ENCODE data around the gene C1orf21. TPM values are rescaled to one million over a fixed set of nuclear protein-coding genes. Genes with fewer than 3 reads are reported as not detected.

C1orf21 gene
- total RNA-seq, 4 donors from 2014 or later = 106 to 206 (median 154) TPM

DNA sequence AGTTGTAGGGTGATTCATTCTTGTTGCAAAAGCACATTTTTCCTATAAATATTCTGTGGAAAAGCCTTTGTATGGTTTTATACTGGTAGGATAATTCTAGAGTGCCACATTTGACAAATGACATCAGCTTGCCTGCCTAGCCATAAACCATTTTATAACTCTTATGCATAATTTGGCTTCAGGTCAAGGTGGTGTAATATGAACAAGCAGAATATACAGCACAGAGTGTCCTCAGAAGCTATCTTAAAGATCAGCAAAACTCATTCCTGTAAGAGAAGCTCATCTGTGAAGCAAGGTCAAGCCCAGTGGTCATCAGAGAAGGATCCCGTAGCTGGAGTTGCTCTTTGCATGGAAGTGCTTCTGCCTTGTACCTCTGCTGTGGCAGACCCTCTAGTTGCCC is 24.0 kb upstream of the C1orf21 start:
- peak; percentile 44 to 51 for DNase-seq
- in situ Hi-C loops (cut with MboI; ENCODE audit: low sequenced_read_pairs in 4 of 4) (loop anchor here in 1 of 4 donors (10.0 kb wide), 1 partner anchor 302 kb away; no protein-coding TSS in a partner anchor), intact Hi-C loops (cut with DNase I; ENCODE audit: low total_unique reads) (loop anchor here (5.0 kb wide), 1 partner anchor 66 kb away; no protein-coding TSS in a partner anchor)
- Histone ChIP-seq H3K27me3 (no peaks in the 10 kb centered on the region), H3K4me3 (no peak overlapping the region), H3K27ac (peak overlapping the region; percentile 66 to 85 (median 78)), H3K9me3 (no peaks in the 10 kb centered on the region), H3K4me1 (peaks cover 13 to 39% of the 10 kb centered on the region in 2 donors), H3K36me3 (no peaks in the 10 kb centered on the region)
- peak; percentile 92 to 95 for ATAC-seq
- TF ChIP-seq POLR2A (IDR thresholded peaks at IDR 0.05) = no peak
- TF ChIP-seq, protein P1, sequence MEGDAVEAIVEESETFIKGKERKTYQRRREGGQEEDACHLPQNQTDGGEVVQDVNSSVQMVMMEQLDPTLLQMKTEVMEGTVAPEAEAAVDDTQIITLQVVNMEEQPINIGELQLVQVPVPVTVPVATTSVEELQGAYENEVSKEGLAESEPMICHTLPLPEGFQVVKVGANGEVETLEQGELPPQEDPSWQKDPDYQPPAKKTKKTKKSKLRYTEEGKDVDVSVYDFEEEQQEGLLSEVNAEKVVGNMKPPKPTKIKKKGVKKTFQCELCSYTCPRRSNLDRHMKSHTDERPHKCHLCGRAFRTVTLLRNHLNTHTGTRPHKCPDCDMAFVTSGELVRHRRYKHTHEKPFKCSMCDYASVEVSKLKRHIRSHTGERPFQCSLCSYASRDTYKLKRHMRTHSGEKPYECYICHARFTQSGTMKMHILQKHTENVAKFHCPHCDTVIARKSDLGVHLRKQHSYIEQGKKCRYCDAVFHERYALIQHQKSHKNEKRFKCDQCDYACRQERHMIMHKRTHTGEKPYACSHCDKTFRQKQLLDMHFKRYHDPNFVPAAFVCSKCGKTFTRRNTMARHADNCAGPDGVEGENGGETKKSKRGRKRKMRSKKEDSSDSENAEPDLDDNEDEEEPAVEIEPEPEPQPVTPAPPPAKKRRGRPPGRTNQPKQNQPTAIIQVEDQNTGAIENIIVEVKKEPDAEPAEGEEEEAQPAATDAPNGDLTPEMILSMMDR (IDR thresholded peaks at IDR 0.05 in 4 of 5, conservative IDR thresholded peaks at IDR 0.05 in 1 of 5) = no peak

GRCh38 chr1:184365699-184366098 is 21.1 kb upstream of the C1orf21 start:
- peaks cover 25 to 51% of the 10 kb centered on the region in 2 donors for H3K4me1 ChIP-seq
- peak overlapping the region in 2 of 4 donors; percentile 82 to 85 for H3K27ac ChIP-seq
- DNase-seq = no peak
- no peaks in the 10 kb centered on the region for H3K36me3 ChIP-seq
- H3K4me3 ChIP-seq = no peak overlapping the region
- no peaks in the 10 kb centered on the region for H3K9me3 ChIP-seq
- TF ChIP-seq POLR2A (IDR thresholded peaks at IDR 0.05) = no peak
- TF ChIP-seq, protein P1 (IDR thresholded peaks at IDR 0.05 in 4 of 5, conservative IDR thresholded peaks at IDR 0.05 in 1 of 5) = no peak
- in situ Hi-C loops (cut with MboI; ENCODE audit: low sequenced_read_pairs in 4 of 4) (loop anchor here in 1 of 4 donors (10.0 kb wide), 1 partner anchor 299 kb away; no protein-coding TSS in a partner anchor), intact Hi-C loops (cut with DNase I; ENCODE audit: low total_unique reads) (no loop called here)
- no peaks in the 10 kb centered on the region for H3K27me3 ChIP-seq
- no peak for ATAC-seq

DNA sequence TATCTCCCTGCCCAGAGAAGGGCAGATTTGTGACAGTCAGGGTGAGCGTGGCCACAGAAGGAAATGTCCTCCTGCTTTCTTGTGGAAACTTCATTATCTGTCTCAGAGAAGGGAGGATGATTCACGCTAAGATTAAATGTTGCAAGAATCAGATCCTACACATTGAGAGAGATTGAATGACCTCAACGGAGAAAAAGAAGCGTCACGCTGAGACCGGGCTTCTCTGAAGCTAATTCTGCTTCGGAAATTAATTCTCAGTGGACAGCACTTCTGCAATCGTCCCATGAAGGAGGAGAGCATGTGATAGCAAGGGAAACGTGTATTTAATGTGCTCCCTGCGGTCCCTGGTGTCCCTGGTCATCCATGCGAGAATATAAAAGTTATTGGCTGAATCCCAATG is 19.8 kb upstream of the C1orf21 start:
- Histone ChIP-seq H3K27me3 (no peaks in the 10 kb centered on the region), H3K36me3 (no peaks in the 10 kb centered on the region), H3K4me3 (peak overlapping the region in 1 of 4 donors; percentile 10), H3K9me3 (no peaks in the 10 kb centered on the region), H3K4me1 (peaks cover 25 to 51% of the 10 kb centered on the region in 2 donors), H3K27ac (peak overlapping the region; percentile 49 to 83 (median 76))
- intact Hi-C loops (cut with DNase I; ENCODE audit: low total_unique reads) = no loop called here
- ATAC-seq (peak; percentile 46 to 47), DNase-seq (peak; percentile 23 to 33)
- TF ChIP-seq, protein P1 (IDR thresholded peaks at IDR 0.05 in 4 of 5, conservative IDR thresholded peaks at IDR 0.05 in 1 of 5) = no peak
- no peak for TF ChIP-seq POLR2A (IDR thresholded peaks at IDR 0.05)
- in situ Hi-C loops (cut with MboI; ENCODE audit: low sequenced_read_pairs in 4 of 4) = loop anchor here in 1 of 4 donors (10.0 kb wide), 1 partner anchor 298 kb away; no protein-coding TSS in a partner anchor

DNA sequence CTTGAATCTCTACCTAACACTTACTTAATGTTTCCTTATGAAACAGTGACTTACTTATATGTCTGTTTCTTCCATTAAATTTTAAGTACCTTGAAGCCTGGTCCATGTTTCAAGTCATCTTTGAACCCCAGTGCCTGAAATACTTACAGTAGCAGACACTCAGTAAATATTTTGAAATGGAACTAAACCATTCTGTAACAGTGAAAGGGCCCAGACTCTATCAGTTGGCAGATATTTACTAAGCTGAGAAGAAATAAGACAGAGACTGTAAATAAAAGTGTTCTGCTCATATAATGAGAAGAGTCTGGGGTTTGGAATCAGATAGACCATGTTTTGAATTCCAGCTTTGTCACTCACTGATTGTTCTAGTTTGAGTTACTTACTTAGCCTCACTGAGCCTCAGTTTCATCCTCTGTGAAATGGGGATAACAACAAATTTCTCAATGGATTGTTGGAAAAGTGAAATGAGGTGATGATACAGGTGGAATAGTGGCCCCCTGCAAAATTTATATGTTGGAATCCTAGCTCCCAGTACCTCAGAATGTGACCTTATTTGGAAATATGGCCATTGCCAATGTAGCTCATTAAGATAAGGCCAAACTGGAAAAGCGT is 19.3 kb upstream of the C1orf21 start:
- Histone ChIP-seq H3K36me3 (no peaks in the 10 kb centered on the region), H3K9me3 (no peaks in the 10 kb centered on the region), H3K4me3 (peak overlapping the region in 1 of 4 donors; percentile 10), H3K4me1 (peaks cover 25 to 47% of the 10 kb centered on the region in 2 donors), H3K27ac (peak overlapping the region; percentile 49 to 83 (median 76)), H3K27me3 (no peaks in the 10 kb centered on the region)
- in situ Hi-C loops (cut with MboI; ENCODE audit: low sequenced_read_pairs in 4 of 4) = loop anchor here in 1 of 4 donors (10.0 kb wide), 1 partner anchor 297 kb away; no protein-coding TSS in a partner anchor
- intact Hi-C loops (cut with DNase I; ENCODE audit: low total_unique reads) = loop anchor here (2.0 kb wide), 1 partner anchor 21 kb away; no protein-coding TSS in a partner anchor
- TF ChIP-seq, protein P1 (IDR thresholded peaks at IDR 0.05 in 4 of 5, conservative IDR thresholded peaks at IDR 0.05 in 1 of 5) = no peak
- no peak for TF ChIP-seq POLR2A (IDR thresholded peaks at IDR 0.05)
- ATAC-seq (no peak), DNase-seq (no peak)

Measured in gastrocnemius medialis (tissue), 4 donors.